ENCODE measurements around the gene DOCK3. TPM values are rescaled to one million over a fixed set of nuclear protein-coding genes. Genes with fewer than 3 reads are reported as not detected.

DOCK3 gene
- total RNA-seq, 1 experiment from 2014 or later: 0.47 TPM

- POLR2A ChIA-PET (ENCODE audit: low non-redundant PET): no interaction called here
- CTCF ChIA-PET: no interaction called here
- no peak overlapping the region for H3K4me3 ChIP-seq (ENCODE audit: low read depth, low read length, poor library complexity, severe bottlenecking)
- intact Hi-C loops (cut with micrococcal nuclease; ENCODE audit: unreplicated experiment): no loop called here
- DNase-seq (ENCODE audit: low spot score): no peak
- no peaks in the 10 kb centered on the region for H3K9me3 ChIP-seq (ENCODE audit: low read depth, low read length, poor library complexity, severe bottlenecking)
- no peaks in the 10 kb centered on the region for H3K36me3 ChIP-seq (ENCODE audit: insufficient read depth, low read length, poor library complexity, severe bottlenecking)
- H3K4me1 ChIP-seq (ENCODE audit: insufficient read depth, low read length, poor library complexity, severe bottlenecking): no peaks in the 10 kb centered on the region
- TF ChIP-seq, protein P1, sequence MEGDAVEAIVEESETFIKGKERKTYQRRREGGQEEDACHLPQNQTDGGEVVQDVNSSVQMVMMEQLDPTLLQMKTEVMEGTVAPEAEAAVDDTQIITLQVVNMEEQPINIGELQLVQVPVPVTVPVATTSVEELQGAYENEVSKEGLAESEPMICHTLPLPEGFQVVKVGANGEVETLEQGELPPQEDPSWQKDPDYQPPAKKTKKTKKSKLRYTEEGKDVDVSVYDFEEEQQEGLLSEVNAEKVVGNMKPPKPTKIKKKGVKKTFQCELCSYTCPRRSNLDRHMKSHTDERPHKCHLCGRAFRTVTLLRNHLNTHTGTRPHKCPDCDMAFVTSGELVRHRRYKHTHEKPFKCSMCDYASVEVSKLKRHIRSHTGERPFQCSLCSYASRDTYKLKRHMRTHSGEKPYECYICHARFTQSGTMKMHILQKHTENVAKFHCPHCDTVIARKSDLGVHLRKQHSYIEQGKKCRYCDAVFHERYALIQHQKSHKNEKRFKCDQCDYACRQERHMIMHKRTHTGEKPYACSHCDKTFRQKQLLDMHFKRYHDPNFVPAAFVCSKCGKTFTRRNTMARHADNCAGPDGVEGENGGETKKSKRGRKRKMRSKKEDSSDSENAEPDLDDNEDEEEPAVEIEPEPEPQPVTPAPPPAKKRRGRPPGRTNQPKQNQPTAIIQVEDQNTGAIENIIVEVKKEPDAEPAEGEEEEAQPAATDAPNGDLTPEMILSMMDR (conservative IDR thresholded peaks at IDR 0.05; ENCODE audit: low read depth, low read length): no peak
- TF ChIP-seq EZH2 (IDR thresholded peaks at IDR 0.05; ENCODE audit: borderline replicate concordance, low read depth, low read length, poor library complexity, severe bottlenecking): no peak
- H3K27ac ChIP-seq (ENCODE audit: low read depth, low read length, poor library complexity, severe bottlenecking): no peak overlapping the region
- no peaks in the 10 kb centered on the region for H3K27me3 ChIP-seq (replicated peaks; ENCODE audit: insufficient read depth, low read depth, low read length, poor library complexity)
- no TSS peak for BruUV-seq (replicated peaks)
These were observed 388.3 kb downstream of the DOCK3 start for GRCh38 chr3:51063053-51063452.

DNA sequence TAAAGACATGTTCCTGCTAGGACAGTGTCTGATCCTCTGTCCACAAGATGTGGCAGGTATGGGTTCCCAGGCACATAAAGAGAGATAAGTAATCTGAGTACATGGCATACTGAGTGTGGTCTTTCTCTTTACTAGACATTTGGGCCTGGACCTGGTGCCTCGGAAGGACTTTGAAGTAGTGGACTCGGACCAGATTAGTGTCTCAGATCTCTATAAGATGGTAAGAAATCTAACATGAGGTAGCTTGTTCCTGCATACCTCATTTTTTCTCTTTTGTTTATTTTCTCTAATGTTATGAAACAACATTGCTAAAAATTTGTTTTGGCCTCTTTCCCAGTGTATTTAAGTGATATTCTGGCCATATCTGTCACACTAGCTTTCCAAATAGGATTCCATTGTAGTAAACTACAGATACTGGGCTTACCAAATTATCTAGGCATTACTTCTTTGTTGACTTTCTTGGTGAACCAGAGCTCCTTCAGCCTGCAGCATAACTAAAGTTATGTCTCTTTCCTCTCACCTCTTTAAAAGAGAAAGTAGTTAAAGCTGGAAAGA lies 400.6 kb downstream of the DOCK3 start:
- no peak overlapping the region for H3K27ac ChIP-seq (ENCODE audit: low read depth, low read length, poor library complexity, severe bottlenecking)
- H3K4me1 ChIP-seq (ENCODE audit: insufficient read depth, low read length, poor library complexity, severe bottlenecking): no peaks in the 10 kb centered on the region
- no TSS peak for BruUV-seq (replicated peaks)
- DNase-seq (ENCODE audit: low spot score): no peak
- ChIA-PET CTCF (no interaction called here), POLR2A (ENCODE audit: low non-redundant PET) (no interaction called here)
- no peaks in the 10 kb centered on the region for H3K36me3 ChIP-seq (ENCODE audit: insufficient read depth, low read length, poor library complexity, severe bottlenecking)
- TF ChIP-seq EZH2 (IDR thresholded peaks at IDR 0.05; ENCODE audit: borderline replicate concordance, low read depth, low read length, poor library complexity, severe bottlenecking): no peak
- TF ChIP-seq, protein P1 (conservative IDR thresholded peaks at IDR 0.05; ENCODE audit: low read depth, low read length): no peak
- no peak overlapping the region for H3K4me3 ChIP-seq (ENCODE audit: low read depth, low read length, poor library complexity, severe bottlenecking)
- no peaks in the 10 kb centered on the region for H3K27me3 ChIP-seq (replicated peaks; ENCODE audit: insufficient read depth, low read depth, low read length, poor library complexity)
- intact Hi-C loops (cut with micrococcal nuclease; ENCODE audit: unreplicated experiment): no loop called here
- no peaks in the 10 kb centered on the region for H3K9me3 ChIP-seq (ENCODE audit: low read depth, low read length, poor library complexity, severe bottlenecking)

- H3K27ac ChIP-seq (ENCODE audit: low read depth, low read length, poor library complexity, severe bottlenecking): no peak overlapping the region
- H3K9me3 ChIP-seq (ENCODE audit: low read depth, low read length, poor library complexity, severe bottlenecking): no peaks in the 10 kb centered on the region
- CTCF ChIA-PET: no interaction called here
- no peak for DNase-seq (ENCODE audit: low spot score)
- POLR2A ChIA-PET (ENCODE audit: low non-redundant PET): no interaction called here
- no peaks in the 10 kb centered on the region for H3K36me3 ChIP-seq (ENCODE audit: insufficient read depth, low read length, poor library complexity, severe bottlenecking)
- BruUV-seq (replicated peaks): no TSS peak
- no peaks in the 10 kb centered on the region for H3K4me1 ChIP-seq (ENCODE audit: insufficient read depth, low read length, poor library complexity, severe bottlenecking)
- TF ChIP-seq EZH2 (IDR thresholded peaks at IDR 0.05; ENCODE audit: borderline replicate concordance, low read depth, low read length, poor library complexity, severe bottlenecking): no peak
- TF ChIP-seq, protein P1 (conservative IDR thresholded peaks at IDR 0.05; ENCODE audit: low read depth, low read length): no peak
- no peak overlapping the region for H3K4me3 ChIP-seq (ENCODE audit: low read depth, low read length, poor library complexity, severe bottlenecking)
- intact Hi-C loops (cut with micrococcal nuclease; ENCODE audit: unreplicated experiment): no loop called here
- H3K27me3 ChIP-seq (replicated peaks; ENCODE audit: insufficient read depth, low read depth, low read length, poor library complexity): no peaks in the 10 kb centered on the region
These were observed 407.6 kb downstream of the DOCK3 start for GRCh38 chr3:51082363-51082762.
